ENCODE results near the gene SHBG.
A peak's percentile ranks its signal among the peaks of the same experiment; 100 is the strongest.

SHBG gene

GRCh38 chr17:7647018-7647417, 17.1 kb downstream of the SHBG start:
- DNase-seq (ENCODE audit: low spot score): no peak

DNA sequence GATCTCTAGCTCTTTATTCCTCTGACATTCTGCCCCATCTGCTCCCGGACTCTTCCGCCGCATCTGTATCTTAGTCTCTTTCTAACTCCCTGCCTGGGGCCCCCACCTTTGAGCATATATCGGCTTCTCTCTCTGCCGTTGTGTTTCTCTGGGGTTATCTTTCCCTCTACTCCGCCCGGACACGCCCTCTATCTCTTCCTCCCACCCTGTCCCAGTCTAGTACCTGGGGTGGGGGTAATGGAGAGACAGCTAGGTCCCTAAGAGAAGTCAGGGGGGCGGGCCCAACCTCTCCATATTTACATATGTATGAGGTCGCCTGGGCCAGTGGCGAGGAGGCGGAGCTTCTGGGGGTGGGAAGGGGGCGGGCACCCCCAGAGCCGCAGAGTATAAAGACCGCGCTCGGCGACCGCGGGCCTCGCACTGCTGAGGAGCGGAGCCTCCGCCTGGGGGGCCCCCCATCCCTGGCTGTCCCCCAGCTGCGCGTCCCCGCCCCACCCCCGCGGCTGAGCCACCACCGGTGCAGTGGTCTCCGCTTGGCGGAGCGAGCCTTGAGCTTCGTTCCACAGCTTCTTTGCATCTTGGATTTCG, 20.7 kb downstream of the SHBG start, which contains the start of gene ATP1B2:
TSS of gene ATP1B2 (plus strand) at position 418 of the 588 bp plus-strand sequence. CDS start 593 bp downstream, outside the sequence.
- DNase-seq (ENCODE audit: low spot score): peak; percentile 63

DNA sequence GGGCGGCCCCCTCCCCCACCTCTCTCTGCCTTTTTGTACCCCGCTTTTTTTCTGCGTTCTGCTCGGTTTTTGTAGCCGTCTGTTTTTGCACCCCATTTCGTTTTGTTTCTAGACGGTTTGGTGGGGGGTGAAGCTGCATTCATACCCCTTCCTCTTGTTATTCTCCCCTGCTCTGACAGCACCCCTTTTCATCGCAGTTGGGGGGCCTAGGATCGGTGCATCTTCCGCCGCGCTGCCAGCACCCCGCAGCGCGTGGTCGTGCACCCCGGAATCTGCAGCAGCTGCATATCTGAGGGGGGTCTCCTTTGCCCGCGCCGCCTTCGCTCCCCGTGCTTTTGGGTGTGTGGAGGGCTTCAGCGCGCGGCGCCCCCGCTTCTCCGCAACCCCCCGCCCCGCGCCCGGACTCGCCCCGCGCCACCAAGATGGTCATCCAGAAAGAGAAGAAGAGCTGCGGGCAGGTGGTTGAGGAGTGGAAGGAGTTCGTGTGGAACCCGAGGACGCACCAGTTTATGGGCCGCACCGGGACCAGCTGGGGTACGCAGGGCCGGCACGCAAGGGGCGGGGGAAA, 21.2 kb downstream of the SHBG start:
- no peak for DNase-seq (ENCODE audit: low spot score)

- no peak for DNase-seq (ENCODE audit: low spot score)
Observed at GRCh38 chr17:7651665-7652387, 21.9 kb downstream of the SHBG start.

DNA sequence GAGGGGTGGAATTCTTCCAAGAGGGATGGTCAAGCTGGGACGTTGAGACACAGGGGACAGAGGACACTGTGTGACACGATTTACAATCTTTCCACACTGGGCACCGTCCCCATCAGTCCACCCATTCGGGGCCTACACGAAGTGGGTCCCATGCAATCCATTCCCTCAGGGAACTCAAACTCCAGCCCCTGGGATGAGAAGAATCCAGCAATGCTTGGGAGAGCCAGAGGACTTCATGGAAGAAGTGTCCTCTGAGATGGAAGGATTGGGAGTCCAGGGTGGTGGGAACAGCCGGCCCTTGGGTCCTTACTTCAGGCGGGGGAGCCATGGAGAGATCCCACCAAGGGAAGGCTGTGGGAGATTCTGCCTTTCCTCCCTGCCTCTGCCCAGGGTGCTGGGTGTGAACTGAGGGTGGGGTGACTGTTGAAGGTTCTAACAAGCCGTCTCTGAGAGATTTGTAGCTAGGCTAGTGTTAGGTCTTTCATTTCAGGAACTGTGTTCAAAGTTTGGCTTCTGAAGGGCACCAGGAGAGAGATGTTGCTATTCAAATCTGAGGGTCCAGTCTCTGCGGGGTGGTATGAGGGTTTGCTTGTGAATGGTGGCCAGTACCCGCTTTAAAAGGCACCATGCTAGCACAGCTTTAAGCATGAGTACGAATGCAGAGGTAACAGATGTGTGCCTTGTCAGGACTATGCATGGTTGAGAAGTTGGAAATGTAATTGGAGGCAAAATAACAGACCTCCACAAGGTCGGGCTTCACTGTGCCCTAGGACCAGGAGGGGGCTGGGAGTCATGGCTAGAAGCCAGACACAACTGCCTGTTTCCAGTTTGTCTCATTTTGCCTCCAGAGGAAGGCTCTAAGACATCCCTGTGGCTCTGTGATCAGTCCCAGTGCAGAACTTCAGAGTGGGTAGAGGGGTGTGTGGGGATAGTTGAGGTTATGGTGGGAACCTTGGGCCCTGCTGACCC, 22.7 kb downstream of the SHBG start:
- DNase-seq (ENCODE audit: low spot score): no peak

GRCh38 chr17:7654832-7655540, 25.1 kb downstream of the SHBG start:
- DNase-seq (ENCODE audit: low spot score): no peak

- no peak for DNase-seq (ENCODE audit: low spot score)
Observed at GRCh38 chr17:7655541-7655840, 25.6 kb downstream of the SHBG start.

GRCh38 chr17:7656958-7657609, 27.1 kb downstream of the SHBG start:
- no peak for DNase-seq (ENCODE audit: low spot score)

DNA sequence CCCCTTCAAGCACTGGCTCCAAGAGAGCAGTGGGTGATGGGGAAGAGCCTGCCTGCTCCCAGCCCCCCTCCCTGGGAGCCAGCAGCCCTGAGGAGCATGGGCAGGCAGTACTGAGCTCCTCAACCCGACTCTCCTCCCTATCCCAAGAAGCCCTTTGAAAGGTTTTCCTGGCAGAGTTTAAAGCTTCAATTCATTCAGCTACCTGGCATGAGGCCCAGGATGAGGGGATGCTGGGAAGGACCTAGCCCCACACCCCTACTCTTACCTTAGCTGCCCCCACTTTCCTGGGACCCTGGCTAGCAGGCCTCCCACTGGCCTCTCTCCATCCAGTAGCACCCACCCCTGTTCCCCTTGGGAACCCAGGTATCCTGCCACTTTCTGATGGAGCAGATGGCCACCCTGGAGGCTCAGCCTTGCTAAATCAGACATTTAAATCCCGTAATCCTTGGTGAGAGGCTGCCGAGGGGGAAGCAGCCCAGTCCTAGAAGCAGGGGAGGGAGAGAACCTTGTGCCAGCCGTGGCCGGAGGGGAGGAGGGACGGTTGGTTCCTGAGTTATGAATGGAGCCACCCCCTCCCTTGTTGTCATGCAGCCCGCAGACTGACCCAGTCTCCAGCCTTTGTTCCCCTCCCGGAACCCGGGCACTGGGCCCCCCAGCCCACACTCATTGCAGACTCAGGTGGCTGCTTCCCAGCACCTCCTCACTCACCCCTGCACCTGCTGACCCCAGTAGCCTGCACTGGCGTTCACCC, 37.9 kb downstream of the SHBG start:
- no peak for DNase-seq (ENCODE audit: low spot score)

GRCh38 chr17:7668482-7668881, 38.5 kb downstream of the SHBG start:
- no peak for DNase-seq (ENCODE audit: low spot score)

DNA sequence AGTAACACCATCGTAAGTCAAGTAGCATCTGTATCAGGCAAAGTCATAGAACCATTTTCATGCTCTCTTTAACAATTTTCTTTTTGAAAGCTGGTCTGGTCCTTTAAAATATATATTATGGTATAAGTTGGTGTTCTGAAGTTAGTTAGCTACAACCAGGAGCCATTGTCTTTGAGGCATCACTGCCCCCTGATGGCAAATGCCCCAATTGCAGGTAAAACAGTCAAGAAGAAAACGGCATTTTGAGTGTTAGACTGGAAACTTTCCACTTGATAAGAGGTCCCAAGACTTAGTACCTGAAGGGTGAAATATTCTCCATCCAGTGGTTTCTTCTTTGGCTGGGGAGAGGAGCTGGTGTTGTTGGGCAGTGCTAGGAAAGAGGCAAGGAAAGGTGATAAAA, 43.3 kb downstream of the SHBG start:
- DNase-seq (ENCODE audit: low spot score): no peak

DNA sequence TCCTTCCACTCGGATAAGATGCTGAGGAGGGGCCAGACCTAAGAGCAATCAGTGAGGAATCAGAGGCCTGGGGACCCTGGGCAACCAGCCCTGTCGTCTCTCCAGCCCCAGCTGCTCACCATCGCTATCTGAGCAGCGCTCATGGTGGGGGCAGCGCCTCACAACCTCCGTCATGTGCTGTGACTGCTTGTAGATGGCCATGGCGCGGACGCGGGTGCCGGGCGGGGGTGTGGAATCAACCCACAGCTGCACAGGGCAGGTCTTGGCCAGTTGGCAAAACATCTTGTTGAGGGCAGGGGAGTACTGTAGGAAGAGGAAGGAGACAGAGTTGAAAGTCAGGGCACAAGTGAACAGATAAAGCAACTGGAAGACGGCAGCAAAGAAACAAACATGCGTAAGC, 45.0 kb downstream of the SHBG start:
- DNase-seq (ENCODE audit: low spot score): no peak

- peak; percentile 4 for DNase-seq (ENCODE audit: low spot score)
Observed at GRCh38 chr17:7676533-7676932, 46.6 kb downstream of the SHBG start.

DNA sequence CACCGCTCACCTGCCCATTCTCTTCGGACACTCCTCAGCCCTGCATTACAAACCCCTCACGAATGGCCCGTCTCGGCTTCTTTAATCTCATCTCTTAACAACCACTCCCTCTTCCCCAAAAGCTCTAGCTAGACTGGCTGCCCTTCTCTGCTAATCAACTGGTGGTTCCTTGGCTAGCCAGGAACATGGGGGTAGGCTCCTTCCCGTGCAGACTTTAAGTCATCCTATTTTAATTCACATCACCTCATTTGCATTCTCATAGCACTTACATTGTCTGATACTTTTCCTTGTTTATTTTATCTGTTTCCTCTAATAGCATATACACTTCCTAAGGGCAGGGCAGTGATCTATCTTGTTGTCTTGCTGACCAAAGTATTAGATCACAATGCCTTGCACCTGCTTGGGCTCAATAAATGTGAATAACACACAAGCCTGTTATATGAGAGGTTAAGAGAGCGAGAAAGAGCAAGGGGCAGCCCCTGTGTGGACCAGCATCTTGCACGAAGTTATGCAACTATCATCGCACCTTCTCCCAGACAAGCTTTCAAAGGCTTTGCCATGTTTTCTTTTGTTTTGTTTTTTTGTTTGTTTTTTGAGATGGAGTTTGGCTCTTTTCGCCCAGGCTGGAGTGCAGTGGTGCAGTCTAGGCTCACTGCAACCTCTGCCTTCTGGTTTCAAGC, 47.6 kb downstream of the SHBG start:
- DNase-seq (ENCODE audit: low spot score): no peak
